Mesothelial cell of epicardium (in vitro differentiated cells): ENCODE data around the gene UGT1A9. TPM values are rescaled to one million over a fixed set of nuclear protein-coding genes. Genes with fewer than 3 reads are reported as not detected.

Experiments
- DNase-seq, 2 experiments: peaks; one replicate each; pipeline ENCODE4 v3.0.0; 2021; ENCODE audit warnings: low spot score in 2 of 2; ENCODE audit not compliant: unreplicated experiment in 2 of 2
- H3K27ac Mint-ChIP-seq: 2 replicates; pipeline ENCODE4 v1.8.0; 2021; ENCODE audit warnings: mixed read lengths
- H3K27me3 Mint-ChIP-seq: 2 replicates; pipeline ENCODE4 v1.8.0; 2021; ENCODE audit warnings: low read depth, mixed read lengths
- H3K36me3 Mint-ChIP-seq: 2 replicates; pipeline ENCODE4 v1.8.0; 2021; ENCODE audit warnings: mixed read lengths
- H3K4me1 Mint-ChIP-seq: 2 replicates; pipeline ENCODE4 v1.8.0; 2021; ENCODE audit warnings: mixed read lengths
- H3K4me3 Mint-ChIP-seq: 2 replicates; pipeline ENCODE4 v1.8.0; 2021; ENCODE audit warnings: mild to moderate bottlenecking, moderate library complexity, mixed read lengths
- H3K9me3 Mint-ChIP-seq: 2 replicates; pipeline ENCODE4 v1.8.0; 2021; ENCODE audit warnings: mixed read lengths
- CTCF ChIP-seq: fragments of 200-600 bp; sonication (generic); IDR thresholded peaks from one replicate; pipeline ENCODE4 v1.5.0; 2021; ENCODE audit warnings: antibody characterized with exemption; ENCODE audit not compliant: unreplicated experiment
- total RNA-seq: library from RNA; stranded (reverse); gene quantifications from 3 replicates; pipeline ENCODE4 v1.2.1, GENCODE V29; 2021

The UGT1A9 gene
- total RNA-seq, 1 donor from 2014 or later: not detected

GRCh38 chr2:233802132-233802815 lies 130.6 kb downstream of the UGT1A9 start:
- H3K4me3 Mint-ChIP-seq: no peak overlapping the region
- no peaks in the 10 kb centered on the region for H3K36me3 Mint-ChIP-seq
- H3K27ac Mint-ChIP-seq: no peak overlapping the region
- peaks cover 6% of the 10 kb centered on the region for H3K9me3 Mint-ChIP-seq
- peaks cover 33% of the 10 kb centered on the region for H3K27me3 Mint-ChIP-seq
- no peaks in the 10 kb centered on the region for H3K4me1 Mint-ChIP-seq
- TF ChIP-seq CTCF: no peak
- DNase-seq: no peak

- Mint-ChIP-seq H3K4me1 (no peaks in the 10 kb centered on the region), H3K27me3 (peaks cover 37% of the 10 kb centered on the region), H3K4me3 (no peak overlapping the region), H3K36me3 (no peaks in the 10 kb centered on the region), H3K27ac (no peak overlapping the region), H3K9me3 (peaks cover 6% of the 10 kb centered on the region)
- TF ChIP-seq CTCF: no peak
- DNase-seq: peak in 1 of 2 experiments; percentile 29
These were observed 131.7 kb downstream of the UGT1A9 start for GRCh38 chr2:233803292-233803911.

GRCh38 chr2:233803994-233804393 lies 132.3 kb downstream of the UGT1A9 start:
- Mint-ChIP-seq H3K27me3 (peaks cover 40% of the 10 kb centered on the region), H3K36me3 (no peaks in the 10 kb centered on the region), H3K4me1 (no peaks in the 10 kb centered on the region), H3K27ac (no peak overlapping the region), H3K9me3 (peaks cover 6% of the 10 kb centered on the region), H3K4me3 (no peak overlapping the region)
- TF ChIP-seq CTCF: no peak
- DNase-seq: peak in 1 of 2 experiments; percentile 31

- H3K9me3 Mint-ChIP-seq: no peaks in the 10 kb centered on the region
- DNase-seq: peak in 1 of 2 experiments; percentile 25
- H3K27ac Mint-ChIP-seq: no peak overlapping the region
- no peaks in the 10 kb centered on the region for H3K36me3 Mint-ChIP-seq
- no peak for TF ChIP-seq CTCF
- H3K27me3 Mint-ChIP-seq: peaks cover 59% of the 10 kb centered on the region
- no peaks in the 10 kb centered on the region for H3K4me1 Mint-ChIP-seq
- no peak overlapping the region for H3K4me3 Mint-ChIP-seq
These were observed 135.6 kb downstream of the UGT1A9 start for GRCh38 chr2:233807215-233807865.

- peak in 1 of 2 experiments; percentile 21 for DNase-seq
- H3K4me1 Mint-ChIP-seq: no peaks in the 10 kb centered on the region
- no peak for TF ChIP-seq CTCF
- peaks cover 59% of the 10 kb centered on the region for H3K27me3 Mint-ChIP-seq
- H3K4me3 Mint-ChIP-seq: no peak overlapping the region
- H3K27ac Mint-ChIP-seq: no peak overlapping the region
- H3K36me3 Mint-ChIP-seq: no peaks in the 10 kb centered on the region
- no peaks in the 10 kb centered on the region for H3K9me3 Mint-ChIP-seq
These were observed 136.6 kb downstream of the UGT1A9 start for GRCh38 chr2:233807966-233808935.
